Left lobe of liver (tissue), 2 donors: ENCODE data around the gene TNP1. TPM values are rescaled to one million over a fixed set of nuclear protein-coding genes. Genes with fewer than 3 reads are reported as not detected.

ENCODE experiments used
- ATAC-seq: fragments of 200-7000 bp; cut with Tn5 transposase; one replicate; pipeline ENCODE4 v1.9.1; 2020; ENCODE audit warnings: mild to moderate bottlenecking, moderate library complexity
- DNase-seq: peaks from one replicate; pipeline ENCODE4 v3.0.0-alpha.2; 2020; ENCODE audit warnings: low spot score
- total RNA-seq: library from RNA; stranded (reverse); gene quantifications from one replicate; pipeline ENCODE4 v1.2.1, GENCODE V29; 2021
- donor health status: DM: no; HTN: no; CAD: no; lungs with moderate emphysema.
- donor health status: DM: no; HTN: yes; CAD: no.

TNP1 gene
- total RNA-seq, 1 donor from 2014 or later: not detected

GRCh38 chr2:216845426-216845825, 14.4 kb downstream of the TNP1 start:
- no peak for DNase-seq
- ATAC-seq: no peak

- peak; percentile 23 for ATAC-seq
- DNase-seq: no peak
These were observed 17.2 kb downstream of the TNP1 start for GRCh38 chr2:216842636-216843035.

GRCh38 chr2:216839688-216840087, 20.2 kb downstream of the TNP1 start:
- DNase-seq: no peak

GRCh38 chr2:216838151-216838550, 21.7 kb downstream of the TNP1 start:
- DNase-seq: no peak
- no peak for ATAC-seq

More at GRCh38 chr2:216839688-216840087, 20.2 kb downstream of the TNP1 start:
- ATAC-seq: no peak

DNA sequence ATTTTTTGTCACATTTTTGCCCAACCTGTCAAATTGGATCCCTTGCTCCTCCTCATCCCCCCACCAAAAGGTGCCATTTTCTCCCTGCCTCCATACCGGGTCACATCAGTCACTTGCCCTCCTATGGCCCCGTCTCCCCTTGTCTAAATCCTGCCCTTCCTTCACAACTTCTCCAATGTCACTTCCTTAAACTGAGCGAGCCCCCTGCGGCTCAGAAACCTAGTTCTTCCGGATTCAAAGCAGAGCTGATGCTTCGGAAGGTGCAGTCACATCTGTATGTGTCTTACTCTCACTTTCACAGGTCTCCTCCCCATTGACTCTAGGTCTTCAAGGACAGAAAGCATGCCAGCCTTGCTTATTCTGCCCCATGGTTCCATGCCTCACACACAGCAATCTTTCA, 22.1 kb downstream of the TNP1 start:
- ATAC-seq: no peak
- DNase-seq: no peak

DNA sequence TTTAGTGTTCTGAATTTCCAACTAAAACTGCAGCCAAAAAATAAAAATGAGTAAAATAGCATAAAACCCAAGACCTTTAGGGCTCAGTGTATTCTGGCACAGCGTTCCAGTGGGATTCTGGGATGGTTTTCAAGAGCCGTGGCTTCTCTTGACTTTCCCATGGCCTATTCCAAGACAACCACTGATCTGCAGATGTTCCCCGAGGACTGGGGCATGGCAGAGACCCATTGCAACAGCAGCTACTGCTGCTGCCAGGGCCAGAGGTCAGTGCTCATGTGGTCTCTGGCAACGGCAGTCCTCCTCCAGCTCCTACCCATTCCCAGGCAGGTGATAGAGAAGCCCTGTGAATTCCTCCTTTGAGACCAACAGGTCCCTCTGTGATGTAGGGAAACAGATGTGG, 26.8 kb downstream of the TNP1 start:
- ATAC-seq (peak; percentile 78), DNase-seq (peak; percentile 73)

- no peak for ATAC-seq
- DNase-seq: no peak
These were observed 29.5 kb downstream of the TNP1 start for GRCh38 chr2:216830346-216830745.

DNA sequence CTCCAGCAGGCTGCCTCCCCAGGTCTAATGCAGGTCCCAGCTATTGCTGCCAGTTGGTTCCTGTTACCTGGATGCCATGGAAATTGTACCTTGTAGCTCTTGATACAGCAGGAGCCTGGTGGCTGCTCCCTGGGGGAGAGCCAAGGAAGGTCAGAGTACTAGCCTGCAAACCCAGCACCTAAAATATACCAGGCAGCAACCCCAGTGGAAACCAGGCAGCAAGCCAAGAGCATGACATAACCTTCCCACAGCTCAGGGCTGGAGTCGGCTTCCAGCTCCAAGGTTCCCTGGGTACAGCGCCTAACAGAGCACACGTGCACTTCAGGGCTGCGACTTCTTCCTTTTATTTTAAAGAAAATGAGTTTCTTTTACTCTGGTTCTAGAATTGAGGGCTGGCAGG, 30.3 kb downstream of the TNP1 start:
- DNase-seq: peak; percentile 99
- peak; percentile 94 for ATAC-seq

GRCh38 chr2:216827073-216827720, 32.7 kb downstream of the TNP1 start:
- no peak for ATAC-seq
- no peak for DNase-seq

DNA sequence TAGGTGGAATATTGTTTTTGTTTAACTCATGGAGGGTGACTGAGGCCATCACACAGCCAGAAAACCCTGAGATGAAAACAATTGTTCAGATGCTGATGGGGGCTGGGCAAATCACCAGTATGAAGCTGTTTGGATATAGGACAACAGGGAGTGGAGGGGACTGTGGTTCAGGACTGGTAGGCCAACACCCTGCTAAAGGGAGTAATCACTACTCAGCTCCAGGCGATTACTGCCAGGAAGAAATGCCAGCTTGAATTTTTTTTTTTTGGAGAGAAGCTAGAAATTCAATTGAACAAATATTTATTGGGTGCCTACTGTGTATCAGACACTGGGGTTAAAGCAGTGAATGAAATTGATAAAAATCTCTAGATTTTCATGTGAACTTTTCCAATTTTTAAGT, 37.4 kb downstream of the TNP1 start:
- DNase-seq (no peak), ATAC-seq (peak; percentile 61)

DNA sequence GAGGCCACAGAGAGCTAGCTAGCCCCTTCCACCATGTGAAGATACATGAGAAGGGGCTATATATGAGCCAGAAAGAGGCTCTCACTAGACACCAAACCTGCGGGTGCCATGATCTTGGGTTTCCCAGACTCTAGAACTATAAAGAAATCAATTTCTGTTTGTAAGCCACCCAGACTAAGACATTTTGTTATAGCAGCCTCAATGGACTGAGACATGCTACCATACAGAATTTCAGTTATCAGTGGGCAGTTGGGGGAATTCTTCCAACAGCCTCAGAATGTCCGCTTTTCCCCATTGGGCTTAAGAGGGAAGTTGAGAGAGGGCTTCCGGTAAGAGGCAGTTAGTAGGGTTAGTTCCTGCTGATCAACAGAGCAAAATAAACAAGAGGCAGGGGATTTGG, 39.2 kb downstream of the TNP1 start:
- ATAC-seq (no peak), DNase-seq (no peak)

GRCh38 chr2:216819766-216820165, 40.1 kb downstream of the TNP1 start:
- DNase-seq (no peak), ATAC-seq (no peak)

DNA sequence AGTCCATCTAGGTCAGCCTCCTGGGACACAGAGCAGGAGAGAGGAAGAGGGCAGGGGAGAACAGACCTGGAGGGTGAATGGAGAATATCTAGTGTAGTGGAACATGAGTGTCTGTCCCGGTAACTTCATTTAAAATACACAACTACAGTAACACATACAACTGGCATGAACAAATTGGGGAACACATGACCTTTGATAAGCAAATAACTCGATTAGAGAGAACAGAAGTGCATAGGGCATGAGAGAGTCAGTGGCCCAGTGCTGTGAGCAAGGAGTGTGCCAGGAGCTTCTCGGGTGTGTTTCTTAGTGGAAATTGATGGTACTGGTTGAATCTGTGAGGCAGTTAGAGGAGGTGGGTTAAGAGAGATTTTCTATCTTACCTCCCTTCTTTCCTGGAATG, 40.8 kb downstream of the TNP1 start:
- ATAC-seq (peak; percentile 87), DNase-seq (no peak)

DNA sequence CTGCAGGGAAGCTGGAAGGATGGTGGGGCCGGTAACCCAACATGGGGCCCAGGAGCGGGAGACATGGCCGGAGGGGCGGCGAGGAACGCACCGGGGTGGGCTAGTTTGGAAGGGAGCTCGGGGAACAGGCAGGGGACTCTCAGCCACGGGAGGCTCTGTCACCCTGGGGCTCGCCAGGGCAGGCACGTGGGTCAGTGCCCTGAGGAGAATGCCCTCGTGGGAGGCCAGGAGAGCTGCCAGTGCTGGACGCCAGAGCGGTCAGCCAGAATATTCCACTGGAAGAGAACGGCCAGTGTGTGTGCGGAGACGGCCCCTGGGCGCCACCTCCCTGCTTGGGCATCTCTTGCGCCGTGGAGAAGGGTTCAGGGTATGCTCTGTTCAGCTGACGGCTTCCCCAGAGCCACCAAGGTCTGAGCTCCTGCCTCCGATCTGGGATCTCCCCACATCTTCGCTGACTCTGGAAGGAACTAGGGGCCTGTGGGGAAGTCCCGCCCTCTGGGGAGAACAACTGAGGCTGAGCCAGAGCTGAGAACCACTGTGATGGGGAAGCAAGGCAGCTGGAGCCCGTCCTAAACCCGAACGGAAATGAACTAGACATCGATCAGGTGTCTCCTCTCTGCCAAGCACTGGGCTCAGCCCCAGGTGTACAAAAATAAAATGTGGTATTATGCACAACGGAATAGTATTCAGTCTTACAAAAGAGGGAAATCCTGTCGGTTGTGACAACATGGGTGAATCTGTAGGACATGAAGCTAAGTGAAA, 49.3 kb downstream of the TNP1 start:
- DNase-seq (peak; percentile 83), ATAC-seq (peak; percentile 97)

Other genes with a start within 250 kb of the TNP1 start
- 404 TPM for gene IGFBP2, start 226.6 kb downstream of the TNP1 start, total RNA-seq
- gene IGFBP5, start 164.5 kb downstream of the TNP1 start, total RNA-seq: 55.4 TPM